ENCODE results near the gene SAMD10. TPM values are rescaled to one million over a fixed set of nuclear protein-coding genes. Genes with fewer than 3 reads are reported as not detected.
A peak's percentile ranks its signal among the peaks of the same experiment; 100 is the strongest.

Gene SAMD10
- 1 to 10 TPM in 1 of 4 donors, under 1 TPM in 2, not detected in 1; 0.48 to 1.2 (median 0.84) TPM for total RNA-seq

DNA sequence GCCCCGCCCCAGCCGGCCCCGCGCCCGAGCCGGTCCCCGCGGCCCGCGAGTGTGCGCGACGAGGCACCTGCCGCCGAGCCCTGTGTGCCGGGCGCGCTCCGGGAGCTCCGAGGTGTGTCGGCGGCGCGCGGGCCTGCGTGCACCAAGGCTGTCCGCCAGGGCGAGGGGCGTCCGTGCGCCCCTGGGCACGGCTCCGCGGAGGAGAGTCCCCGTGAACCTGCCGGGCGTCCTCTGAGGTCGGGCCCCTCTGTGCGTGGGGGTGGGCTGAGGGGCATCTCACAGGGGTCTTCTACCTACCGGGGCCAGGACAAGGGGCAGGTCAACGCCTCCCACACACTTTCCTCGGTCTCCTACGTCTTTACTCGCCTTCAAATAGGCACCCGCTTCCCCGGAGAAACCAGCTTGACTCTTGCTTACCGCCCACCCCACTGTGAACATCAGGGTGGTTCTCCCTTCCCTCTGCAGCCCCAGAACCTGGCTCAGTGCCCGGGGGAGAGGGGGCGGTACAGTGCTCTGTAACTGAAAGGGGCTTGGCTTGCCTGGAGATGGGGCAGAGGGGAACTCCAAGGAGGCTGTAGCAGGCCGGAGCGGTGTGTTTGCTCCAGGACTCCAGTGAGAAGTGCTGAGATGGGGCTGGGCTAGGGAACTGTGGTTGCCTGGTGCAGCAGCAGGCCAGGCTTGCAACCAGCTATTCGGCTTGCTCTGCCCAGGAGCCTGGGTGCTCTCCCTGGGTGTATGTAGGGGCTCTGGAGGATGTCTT, at the start of gene SAMD10:
TSS of gene SAMD10 (minus strand) at position 86 of the 760 bp plus-strand sequence. CDS start 175 bp downstream, outside the sequence.
- ATAC-seq (ENCODE audit: low FRiP score) (peak; percentile 8), DNase-seq (ENCODE audit: low spot score) (no peak)
- TF ChIP-seq, protein P1, sequence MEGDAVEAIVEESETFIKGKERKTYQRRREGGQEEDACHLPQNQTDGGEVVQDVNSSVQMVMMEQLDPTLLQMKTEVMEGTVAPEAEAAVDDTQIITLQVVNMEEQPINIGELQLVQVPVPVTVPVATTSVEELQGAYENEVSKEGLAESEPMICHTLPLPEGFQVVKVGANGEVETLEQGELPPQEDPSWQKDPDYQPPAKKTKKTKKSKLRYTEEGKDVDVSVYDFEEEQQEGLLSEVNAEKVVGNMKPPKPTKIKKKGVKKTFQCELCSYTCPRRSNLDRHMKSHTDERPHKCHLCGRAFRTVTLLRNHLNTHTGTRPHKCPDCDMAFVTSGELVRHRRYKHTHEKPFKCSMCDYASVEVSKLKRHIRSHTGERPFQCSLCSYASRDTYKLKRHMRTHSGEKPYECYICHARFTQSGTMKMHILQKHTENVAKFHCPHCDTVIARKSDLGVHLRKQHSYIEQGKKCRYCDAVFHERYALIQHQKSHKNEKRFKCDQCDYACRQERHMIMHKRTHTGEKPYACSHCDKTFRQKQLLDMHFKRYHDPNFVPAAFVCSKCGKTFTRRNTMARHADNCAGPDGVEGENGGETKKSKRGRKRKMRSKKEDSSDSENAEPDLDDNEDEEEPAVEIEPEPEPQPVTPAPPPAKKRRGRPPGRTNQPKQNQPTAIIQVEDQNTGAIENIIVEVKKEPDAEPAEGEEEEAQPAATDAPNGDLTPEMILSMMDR (IDR thresholded peaks at IDR 0.05), result no peak

DNA sequence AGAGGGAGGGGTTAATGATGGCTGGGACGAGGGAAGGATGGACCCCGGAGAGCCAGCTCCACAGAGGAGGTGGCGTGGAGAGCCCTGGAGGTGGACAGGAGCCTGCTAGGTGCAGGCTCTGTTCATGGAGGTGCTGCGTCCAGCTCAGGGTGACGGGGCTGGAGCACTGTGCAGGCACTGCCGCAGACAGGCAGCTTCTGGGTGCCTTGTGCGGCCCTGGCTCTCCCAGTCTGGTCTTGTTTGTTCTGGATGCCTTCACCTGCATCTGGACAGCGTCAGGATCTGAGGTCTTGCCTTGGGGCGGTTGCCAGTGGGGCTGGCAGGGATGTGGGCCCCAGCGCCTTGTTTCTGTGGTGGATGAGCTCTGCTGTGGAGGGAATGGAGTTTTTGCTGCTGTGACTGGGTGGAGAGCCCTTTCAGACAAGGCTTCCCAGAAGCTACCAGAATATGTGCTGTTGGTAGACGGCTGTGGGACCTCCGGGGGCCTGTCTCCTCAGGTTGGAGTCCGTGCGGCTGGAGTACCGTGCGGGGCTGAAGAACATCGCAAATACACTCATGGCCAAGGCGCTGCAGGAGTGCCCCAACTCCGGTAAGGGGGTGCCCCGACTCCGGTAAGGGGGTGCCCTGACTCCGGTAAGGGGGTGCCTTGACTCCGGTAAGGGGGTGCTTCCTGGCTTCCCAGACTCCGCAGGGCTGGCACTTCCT, 48.7 kb upstream of the SAMD10 start:
- DNase-seq (ENCODE audit: low spot score), result no peak
- TF ChIP-seq, protein P1 (IDR thresholded peaks at IDR 0.05), result no peak
- no peak for ATAC-seq (ENCODE audit: low FRiP score)

DNA sequence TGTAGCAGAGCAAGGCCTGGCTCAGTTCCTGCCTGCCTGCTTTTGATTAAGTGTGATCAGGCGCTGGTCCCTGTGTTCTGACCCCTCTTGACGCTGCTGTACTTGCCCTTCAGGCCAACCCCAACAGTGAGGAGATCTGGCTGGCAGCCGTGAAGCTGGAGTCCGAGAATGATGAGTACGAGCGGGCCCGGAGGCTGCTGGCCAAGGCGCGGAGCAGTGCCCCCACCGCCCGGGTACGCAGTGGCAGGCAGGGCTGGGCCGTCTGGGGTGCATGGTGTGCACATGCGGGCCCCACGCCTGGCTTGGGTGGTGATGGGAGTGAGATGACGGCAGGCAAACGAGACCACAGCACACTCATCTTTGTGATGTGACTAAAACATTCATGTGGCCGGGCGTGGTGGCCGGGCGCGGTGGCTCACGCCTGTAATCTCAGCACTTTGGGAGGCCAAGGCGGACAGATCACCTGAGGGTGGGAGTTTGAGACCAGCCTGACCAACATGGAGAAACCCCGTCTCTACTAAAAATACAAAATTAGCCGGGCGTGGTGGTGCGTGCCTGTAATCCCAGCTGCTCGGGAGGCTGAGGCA, 46.5 kb upstream of the SAMD10 start:
- DNase-seq (ENCODE audit: low spot score), result no peak

GRCh38 chr20:64025101-64025825, 45.8 kb upstream of the SAMD10 start:
- no peak for ATAC-seq (ENCODE audit: low FRiP score)
- no peak for DNase-seq (ENCODE audit: low spot score)

More for the DNA sequence above, 46.5 kb upstream of the SAMD10 start:
- ATAC-seq (ENCODE audit: low FRiP score), result no peak
- TF ChIP-seq, protein P1 (IDR thresholded peaks at IDR 0.05), result no peak

DNA sequence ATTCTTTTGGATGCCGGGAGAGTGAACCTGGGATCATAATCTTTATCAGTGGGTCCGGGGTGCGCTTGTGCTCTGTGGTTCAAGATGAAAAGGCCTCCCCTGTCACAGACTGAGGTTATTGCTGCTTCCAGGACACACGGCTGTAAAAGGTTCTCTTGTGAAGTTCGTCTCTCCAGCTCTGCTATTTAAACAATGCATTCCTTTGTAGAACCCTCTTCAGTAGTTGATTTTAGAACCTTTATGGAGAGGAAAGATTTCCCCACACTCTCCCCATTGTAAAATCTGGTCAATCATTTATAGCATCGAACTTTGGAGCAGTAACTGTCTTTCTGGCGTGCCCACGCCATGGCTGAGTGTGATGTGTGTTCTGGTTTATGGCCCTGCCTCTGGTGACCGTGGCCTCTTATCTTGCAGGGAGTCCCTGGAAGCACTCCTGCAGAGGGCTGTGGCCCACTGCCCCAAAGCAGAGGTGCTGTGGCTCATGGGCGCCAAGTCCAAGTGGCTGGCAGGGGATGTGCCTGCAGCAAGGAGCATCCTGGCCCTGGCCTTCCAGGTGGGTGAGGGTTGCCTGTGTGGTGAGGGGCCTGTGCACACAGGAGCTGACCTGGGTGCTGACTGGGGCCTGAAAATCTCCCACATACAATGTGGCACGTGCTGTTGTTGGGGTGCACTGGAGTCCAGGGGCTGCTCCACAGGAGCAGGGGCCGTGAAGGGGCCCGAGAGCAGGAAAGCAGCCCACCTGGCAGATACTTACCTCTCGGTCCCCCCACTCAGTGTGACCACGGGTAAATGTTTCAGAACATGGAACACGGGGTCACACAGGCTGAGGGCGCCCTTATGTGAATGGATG, 44.9 kb upstream of the SAMD10 start:
- TF ChIP-seq, protein P1 (IDR thresholded peaks at IDR 0.05), result no peak
- no peak for ATAC-seq (ENCODE audit: low FRiP score)
- DNase-seq (ENCODE audit: low spot score), result no peak

More at GRCh38 chr20:64025101-64025825, 45.8 kb upstream of the SAMD10 start:
- TF ChIP-seq, protein P1 (IDR thresholded peaks at IDR 0.05), result no peak

All from omental fat pad (tissue), 4 donors.